ENCODE data around the gene SH3BGRL2.
"Not testable (repeated sequence)": the region's sequence is repeated elsewhere in the genome, so short reads cannot be mapped to it uniquely, and the experiment has no call there.

Gene SH3BGRL2

DNA sequence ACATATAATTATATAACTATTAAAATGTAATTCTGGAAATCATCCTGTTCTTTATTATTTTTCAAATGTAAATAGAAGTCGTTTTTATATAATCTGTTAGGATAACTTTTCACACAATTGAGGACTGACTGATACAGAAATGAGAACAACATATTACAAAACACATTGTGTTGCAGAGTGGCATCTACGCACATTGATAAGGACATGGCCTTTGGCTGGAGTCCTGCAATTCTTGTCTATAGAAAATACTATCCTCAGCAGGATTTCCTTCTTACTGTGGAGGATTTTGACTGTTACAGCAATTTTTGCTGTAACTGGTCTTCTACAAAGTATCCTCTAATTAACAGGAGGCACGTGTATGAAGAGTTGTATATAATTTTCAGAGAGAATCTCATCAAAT lies 19.8 kb downstream of the SH3BGRL2 start:
- DNase-seq: no peak

DNA sequence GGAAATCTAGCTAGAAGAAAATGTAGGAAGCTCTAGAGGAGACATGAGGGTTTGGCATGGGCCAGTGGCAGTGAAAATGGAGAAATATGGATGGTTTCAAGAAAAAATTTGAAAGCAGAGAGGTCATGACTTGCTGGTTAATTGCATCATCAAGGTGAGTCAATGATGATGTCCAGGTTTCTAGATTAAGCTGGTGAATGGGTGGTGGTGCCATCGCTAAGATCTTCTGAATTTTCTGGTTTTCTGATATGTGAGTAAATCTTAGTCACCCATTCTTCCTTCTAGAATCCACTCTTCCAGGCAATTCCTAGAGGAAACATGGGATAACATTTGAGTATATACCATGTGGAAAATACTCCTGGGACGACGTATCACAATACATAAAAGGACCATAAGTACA lies 25.0 kb downstream of the SH3BGRL2 start:
- DNase-seq: no peak

DNA sequence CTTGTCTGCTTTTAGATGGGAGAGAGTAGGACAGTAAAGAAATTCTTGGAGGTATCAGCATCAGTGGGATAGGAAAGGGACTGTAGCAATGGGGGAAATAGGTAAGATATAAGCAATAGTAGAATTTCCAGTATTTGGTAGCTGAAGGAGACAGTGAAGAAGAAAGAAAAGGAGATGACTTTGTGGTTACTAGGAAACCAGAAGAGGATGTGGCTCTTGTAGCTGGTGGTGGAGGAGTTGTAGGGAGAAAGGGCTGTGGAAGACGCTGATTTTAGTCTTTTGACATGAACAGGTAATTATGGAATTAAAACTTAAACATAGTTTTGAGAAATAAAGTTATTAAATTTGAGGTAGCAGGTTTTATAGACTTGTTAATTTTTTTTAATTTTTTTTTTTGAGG lies 26.1 kb downstream of the SH3BGRL2 start:
- no peak for DNase-seq

- DNase-seq: not testable (repeated sequence)
Measured at GRCh38 chr6:79663655-79664054, 32.5 kb downstream of the SH3BGRL2 start.

GRCh38 chr6:79665725-79666551 lies 34.8 kb downstream of the SH3BGRL2 start:
- no peak for DNase-seq

- no peak for DNase-seq
Measured at GRCh38 chr6:79666634-79667033, 35.5 kb downstream of the SH3BGRL2 start.

- no peak for DNase-seq
Measured at GRCh38 chr6:79668381-79668780, 37.3 kb downstream of the SH3BGRL2 start.

- DNase-seq: no peak
Measured at GRCh38 chr6:79669766-79670165, 38.6 kb downstream of the SH3BGRL2 start.

DNA sequence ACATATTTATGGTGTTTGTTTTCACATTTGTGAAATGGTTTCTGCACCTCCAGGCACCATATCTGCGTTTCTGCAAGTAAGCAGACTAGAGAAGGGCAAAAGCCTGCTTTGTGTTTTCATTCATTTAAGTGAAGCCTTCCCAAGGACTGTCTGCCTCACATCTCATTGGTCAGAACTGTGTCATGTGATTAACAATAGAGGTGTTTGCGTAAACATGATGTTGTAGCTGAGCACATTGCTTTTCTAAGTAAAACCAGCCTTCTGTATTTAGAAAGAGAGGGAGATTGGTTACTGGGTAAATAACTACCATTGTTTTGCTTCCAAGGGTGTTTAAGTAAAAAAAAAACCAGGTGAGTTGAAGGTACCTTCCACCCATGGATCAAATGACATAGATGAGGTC lies 39.7 kb downstream of the SH3BGRL2 start:
- DNase-seq: no peak

DNA sequence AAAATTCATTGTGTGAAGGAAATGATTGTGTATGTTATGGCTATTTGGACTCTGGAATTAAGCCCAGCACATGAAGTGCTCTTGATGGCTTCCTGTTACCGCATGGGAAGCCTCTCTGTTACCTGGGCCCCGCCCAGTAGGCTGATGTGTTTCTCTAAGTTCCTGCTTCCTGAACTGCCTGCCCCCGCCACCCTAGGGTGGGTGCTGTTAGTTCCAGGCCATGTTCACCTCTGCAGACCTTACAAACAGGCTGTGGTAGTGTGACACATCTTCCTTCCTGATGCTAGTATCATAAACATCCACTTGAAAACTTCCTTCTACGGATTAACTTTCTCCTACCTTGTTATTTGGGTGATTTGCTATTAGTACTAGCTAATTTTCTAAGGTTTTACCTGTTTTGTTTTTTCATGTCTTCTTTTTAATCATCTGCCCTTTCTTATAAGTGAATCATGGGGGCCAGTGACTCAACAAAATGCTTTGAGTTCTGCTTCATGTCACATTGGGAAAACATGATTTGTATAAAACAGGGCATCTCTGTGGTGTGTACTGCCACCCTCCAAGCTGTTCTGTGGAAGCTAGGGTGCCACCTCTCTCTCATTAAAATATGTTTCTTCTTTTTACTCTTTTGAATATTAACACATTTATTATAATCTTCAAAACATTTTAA lies 40.6 kb downstream of the SH3BGRL2 start:
- no peak for DNase-seq

DNA sequence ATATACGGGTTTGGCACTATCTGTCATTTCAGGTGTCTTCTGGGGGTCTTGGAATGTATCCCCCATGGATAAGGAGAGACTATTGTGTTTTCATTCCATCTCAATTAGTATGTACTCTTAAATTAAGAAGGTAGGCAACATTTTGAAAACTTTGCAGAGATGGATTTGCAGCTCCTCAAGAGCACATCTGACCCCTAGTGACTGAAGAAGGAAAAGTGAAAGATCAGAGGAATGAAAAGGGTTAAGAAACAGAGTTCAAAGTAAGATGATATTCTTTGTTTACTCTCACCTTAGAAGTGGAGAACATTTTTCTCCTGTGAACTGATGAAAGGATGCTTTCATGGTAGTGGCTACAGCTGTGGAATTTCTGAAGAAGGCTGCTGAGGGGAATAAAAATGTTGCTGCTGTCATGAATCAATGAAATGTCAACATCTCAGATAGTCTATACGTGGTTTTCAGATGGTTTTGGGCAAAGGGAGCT lies 41.5 kb downstream of the SH3BGRL2 start:
- DNase-seq: no peak

GRCh38 chr6:79673947-79674346 lies 42.8 kb downstream of the SH3BGRL2 start:
- no peak for DNase-seq

DNA sequence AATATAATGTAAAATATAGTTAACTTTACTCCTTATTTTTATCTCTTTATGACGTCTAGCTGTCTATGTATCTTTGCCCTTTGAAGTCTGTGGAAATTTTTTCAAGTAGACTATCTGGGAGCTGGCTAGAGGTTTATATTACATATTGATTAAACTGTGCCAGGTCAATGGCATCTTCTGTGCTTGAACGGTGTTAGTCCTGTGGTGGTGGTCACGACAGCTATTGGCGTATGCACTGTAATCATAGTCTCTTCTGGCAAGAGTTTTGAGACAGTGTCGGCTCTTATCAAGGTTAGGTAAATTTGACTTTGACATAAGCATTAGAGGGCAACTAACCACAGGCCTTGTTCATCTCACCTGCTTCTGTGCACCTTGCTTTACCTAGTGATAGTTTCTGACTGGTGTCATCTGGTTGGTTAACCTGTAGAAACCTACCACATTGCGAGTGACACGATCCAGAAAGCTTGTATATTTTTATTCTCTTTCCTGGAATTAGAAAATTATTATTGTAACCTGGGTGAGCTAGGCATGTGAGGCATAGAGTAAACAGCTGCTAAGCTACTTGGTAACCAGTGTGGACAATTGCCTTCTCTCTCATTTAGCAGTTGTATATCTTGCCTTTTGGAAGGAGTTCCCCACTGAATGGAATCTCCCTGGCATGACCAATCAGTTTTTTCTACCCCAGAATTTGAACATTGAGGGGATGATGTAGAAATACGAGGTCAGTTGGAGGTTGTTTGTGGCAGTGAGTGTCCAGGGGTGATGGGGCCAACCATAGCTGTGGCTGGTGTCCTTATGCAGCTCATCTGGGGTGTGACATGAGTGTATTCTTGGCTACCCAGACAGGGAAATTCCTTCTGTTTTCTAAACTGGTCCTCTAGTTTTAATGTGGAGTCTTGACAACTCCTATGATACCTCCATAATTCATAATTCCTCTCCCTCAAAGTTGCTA lies 45.9 kb downstream of the SH3BGRL2 start:
- no peak for DNase-seq

GRCh38 chr6:79682682-79683081 lies 51.6 kb downstream of the SH3BGRL2 start:
- DNase-seq: not testable (repeated sequence)

GRCh38 chr6:79684876-79685275 lies 53.7 kb downstream of the SH3BGRL2 start:
- no peak for DNase-seq

DNA sequence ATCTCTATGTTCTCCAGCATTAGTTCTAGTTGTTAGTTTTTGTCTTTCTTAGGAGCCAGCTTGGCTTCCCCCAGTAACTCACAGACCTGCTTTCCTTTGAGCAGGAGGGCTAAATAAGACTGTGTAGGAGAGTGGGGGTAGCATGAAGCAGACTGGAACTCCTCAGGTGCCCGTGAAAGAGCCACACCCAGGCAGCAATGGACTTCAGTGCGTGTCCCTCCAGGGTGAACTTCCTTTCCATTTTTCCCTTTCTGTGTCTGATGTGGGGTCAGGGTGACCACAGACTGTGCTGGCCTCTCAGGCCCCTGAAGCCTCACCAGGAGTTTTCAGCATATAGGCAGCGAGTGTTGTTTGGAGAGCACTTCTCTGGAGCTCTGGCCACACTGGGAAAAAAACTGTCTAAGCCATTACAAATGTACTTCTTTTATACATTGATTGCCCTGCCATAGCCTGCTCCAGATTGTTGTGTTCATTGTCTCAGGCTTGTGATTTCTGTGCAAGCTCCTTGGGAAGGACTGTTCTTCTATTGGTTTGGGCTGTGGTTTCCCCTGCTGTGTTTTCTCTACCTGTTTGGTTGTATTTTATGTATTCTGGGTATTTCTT lies 55.7 kb downstream of the SH3BGRL2 start:
- DNase-seq: no peak

GRCh38 chr6:79687759-79688158 lies 56.6 kb downstream of the SH3BGRL2 start:
- DNase-seq: no peak

GRCh38 chr6:79694156-79694555 lies 63.0 kb downstream of the SH3BGRL2 start:
- no peak for DNase-seq

DNA sequence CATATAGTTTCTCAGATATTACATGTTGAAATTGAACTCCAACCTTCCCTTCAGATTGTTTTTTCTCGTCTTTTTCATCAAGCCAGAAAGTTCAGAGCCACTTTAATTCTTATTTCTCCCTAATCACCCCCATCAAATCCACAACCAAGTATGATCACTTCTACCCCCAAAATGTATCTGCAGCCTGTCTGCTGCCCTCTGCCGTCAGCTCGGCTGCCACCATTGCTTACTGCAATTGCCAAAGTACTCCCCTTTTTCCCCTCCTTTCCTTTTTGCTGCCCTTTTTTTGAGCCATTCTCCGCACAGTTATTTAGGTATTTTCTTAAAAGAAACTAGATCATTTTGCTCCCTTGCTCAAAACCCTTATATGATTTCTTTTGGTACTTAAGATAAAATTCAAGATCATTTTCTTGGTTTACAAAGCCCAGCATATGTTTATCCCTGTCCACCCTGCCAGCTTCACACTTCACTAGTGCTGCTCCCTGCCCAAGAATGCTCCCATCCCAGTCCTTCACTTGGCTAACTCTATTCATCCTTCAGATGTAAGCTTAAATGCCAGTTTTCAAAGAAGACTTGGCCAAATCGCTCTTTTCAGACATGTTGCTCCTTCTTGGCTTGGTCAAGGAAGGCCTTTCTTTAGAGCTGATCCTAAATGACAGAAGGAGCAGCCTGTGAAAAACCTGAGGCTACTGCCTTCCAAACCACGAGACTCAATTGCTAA lies 63.7 kb downstream of the SH3BGRL2 start:
- no peak for DNase-seq

GRCh38 chr6:79697430-79697829 lies 66.3 kb downstream of the SH3BGRL2 start:
- no peak for DNase-seq

DNA sequence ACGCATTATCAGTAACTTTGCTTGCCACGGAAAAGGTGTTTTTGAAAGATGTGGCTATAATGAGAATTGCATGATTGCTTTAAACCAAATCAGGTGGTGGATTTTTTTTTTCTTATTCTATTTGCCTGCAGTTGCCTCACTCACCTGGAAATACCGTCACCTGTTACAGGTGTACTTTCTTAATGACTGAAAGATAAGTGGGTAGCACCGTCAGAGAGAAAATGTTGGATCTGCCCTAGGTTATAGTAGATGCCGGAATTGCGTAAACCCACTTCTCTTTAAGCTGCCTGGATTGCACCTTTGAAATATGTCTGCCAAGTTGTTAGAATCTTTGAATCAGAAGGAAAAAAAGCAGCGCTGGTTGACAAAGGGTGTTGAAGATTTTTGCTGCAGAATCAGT lies 68.5 kb downstream of the SH3BGRL2 start:
- DNase-seq: no peak

GRCh38 chr6:79702691-79703090 lies 71.6 kb downstream of the SH3BGRL2 start:
- no peak for DNase-seq

Measured in cerebellar nuclear complex (tissue), 1 donor.